Endothelial cell of umbilical vein (primary cell): ENCODE data around the gene TSTD1. TPM values are rescaled to one million over a fixed set of nuclear protein-coding genes. Genes with fewer than 3 reads are reported as not detected.

Experiments used
- BruUV-seq: library from RNA; stranded (reverse); fragments of 400-500 nt; replicated peaks from 2 replicates; lab custom pipeline; 2021; lab: Mats Ljungman, UMichigan
- CTCF ChIA-PET: fragments of 300-600, 350-600 bp; sonication (Branson Sonifier 250); formaldehyde crosslinking; loops from one replicate; lab custom pipeline; 2021; ENCODE audit warnings: antibody characterized with exemption, inconsistent platforms; lab: Charles Lee
- POLR2A ChIA-PET: fragments of 300-600, 350-600 bp; sonication (Branson Sonifier 250); formaldehyde crosslinking; loops from one replicate; lab custom pipeline; 2021; ENCODE audit warnings: antibody characterized with exemption, inconsistent platforms; lab: Charles Lee
- DNase-seq: peaks from one replicate; pipeline ENCODE4 v3.0.0-alpha.2; 2011; ENCODE audit warnings: low read depth, low spot score
- FAIRE-seq: peaks from 2 replicates; lab custom pipeline; 2011; peaks lifted over from hg19 to GRCh38; lab: Jason Lieb, UNC
- H2AFZ ChIP-seq: 2 replicates; pipeline ENCODE4 v1.6.0; 2012; ENCODE audit warnings: low read depth, low read length, control low read depth, inconsistent platforms
- H3K27ac ChIP-seq: 2 replicates; pipeline ENCODE4 v1.5.1; 2011; ENCODE audit warnings: low read depth, mild to moderate bottlenecking, control low read depth, low read length, moderate library complexity; ENCODE audit not compliant: insufficient read depth
- H3K27me3 ChIP-seq, 2 experiments: 2 replicates each; pipeline versions ENCODE4 v1.6.0 to v1.6.1; 2011; ENCODE audit warnings: low read length in 2 of 2, mixed read lengths in 1 of 2; ENCODE audit not compliant: control insufficient read depth in 2 of 2, insufficient read depth in 2 of 2
- H3K36me3 ChIP-seq, 2 experiments: 2 replicates in 1 of 2; 3 replicates in 1 of 2; pipeline ENCODE4 v1.5.1; 2011; ENCODE audit warnings: low read length in 2 of 2, mild to moderate bottlenecking in 1 of 2, moderate library complexity in 1 of 2; ENCODE audit not compliant: control insufficient read depth in 2 of 2, insufficient read depth in 2 of 2; ENCODE audit errors: extremely low read depth in 1 of 2
- H3K4me1 ChIP-seq: 3 replicates; pipeline ENCODE4 v1.5.1; 2011; ENCODE audit warnings: mild to moderate bottlenecking, low read length; ENCODE audit not compliant: control insufficient read depth, insufficient read depth; ENCODE audit errors: extremely low read depth
- H3K4me2 ChIP-seq: 2 replicates; pipeline ENCODE4 v1.6.1; 2011; ENCODE audit warnings: low read length, control low read depth, mixed read lengths; ENCODE audit not compliant: insufficient read depth
- H3K4me3 ChIP-seq, 3 experiments: fragments of 200-600 bp in 1 of 3; sonication (generic), shearing (Covaris generic) in 1 of 3; replicated peaks in 1 of 3; 2 replicates each; pipeline ENCODE4 v1.5.1; 2011 to 2016; ENCODE audit warnings: control low read depth in 3 of 3, low read length in 3 of 3, mild to moderate bottlenecking in 2 of 3, inconsistent platforms in 1 of 3, low read depth in 1 of 3, moderate library complexity in 1 of 3; ENCODE audit not compliant: insufficient read depth in 1 of 3
- H3K79me2 ChIP-seq: 2 replicates; pipeline ENCODE4 v1.6.0; 2012; ENCODE audit warnings: low read length, inconsistent platforms; ENCODE audit not compliant: control insufficient read depth, insufficient read depth
- H3K9ac ChIP-seq: replicated peaks from 2 replicates; pipeline ENCODE3; 2011; ENCODE audit warnings: low read length, control low read depth; ENCODE audit not compliant: insufficient read depth; ENCODE audit errors: extremely low read depth
- H3K9me1 ChIP-seq: replicated peaks from 3 replicates; pipeline ENCODE4 v1.6.0; 2011; ENCODE audit warnings: mild to moderate bottlenecking, low read length; ENCODE audit not compliant: control insufficient read depth, insufficient read depth; ENCODE audit errors: extremely low read depth
- H3K9me3 ChIP-seq: replicated peaks from 2 replicates; pipeline ENCODE4 v1.5.1; 2012; ENCODE audit warnings: low read length, inconsistent platforms; ENCODE audit not compliant: control insufficient read depth, insufficient read depth
- H4K20me1 ChIP-seq: replicated peaks from 2 replicates; pipeline ENCODE3; 2011; ENCODE audit warnings: mild to moderate bottlenecking, low read length; ENCODE audit not compliant: control insufficient read depth, insufficient read depth; ENCODE audit errors: extremely low read depth
- EZH2 ChIP-seq: IDR thresholded peaks from 2 replicates; pipeline ENCODE4 v1.6.1; 2012; ENCODE audit warnings: borderline replicate concordance, low read depth, mild to moderate bottlenecking, moderate library complexity, low read length, inconsistent platforms; ENCODE audit not compliant: severe bottlenecking
- FOS ChIP-seq: IDR thresholded peaks from 2 replicates; pipeline ENCODE4 v1.6.1; 2011; ENCODE audit warnings: mild to moderate bottlenecking, low read length, moderate library complexity, borderline replicate concordance; ENCODE audit not compliant: insufficient read depth
- GATA2 ChIP-seq: IDR thresholded peaks from 2 replicates; pipeline ENCODE4 v1.7.0; 2011; ENCODE audit warnings: low read depth, mild to moderate bottlenecking, moderate library complexity, mixed read lengths, low read length; ENCODE audit not compliant: insufficient read length, insufficient read depth
- MYC ChIP-seq: IDR thresholded peaks from one replicate; pipeline ENCODE4 v1.6.1; 2011; ENCODE audit warnings: mild to moderate bottlenecking, low read depth, low read length
- POLR2A ChIP-seq: IDR thresholded peaks from 2 replicates; pipeline ENCODE4 v1.6.1; 2012; ENCODE audit warnings: low read depth, mild to moderate bottlenecking, control low read depth, low read length
- POLR2AphosphoS5 ChIP-seq: IDR thresholded peaks from 2 replicates; pipeline ENCODE4 v1.6.1; 2012; ENCODE audit warnings: low read depth, mild to moderate bottlenecking, control low read depth, low read length, moderate library complexity; ENCODE audit not compliant: insufficient read depth
- dilution Hi-C: fragments of 300-500 bp; cut with MboI; formaldehyde crosslinking; loops from one replicate; pipeline ENCODE4 v1.15.0; 2019; ENCODE audit warnings: low sequenced_read_pairs; ENCODE audit not compliant: extremely low pct_ligation_motif_present
- intact Hi-C: fragments of 100-400 bp; cut with micrococcal nuclease; formaldehyde crosslinking; loops from one replicate; pipeline ENCODE4 v1.10.0; 2022
- polyA plus RNA-seq, 4 experiments: library from polyadenylated mRNA; depleted of rRNA in 3 of 4; stranded (reverse) in 3 of 4; unstranded in 1 of 4; fragments of >200 nt; gene quantifications; 2 replicates each; pipeline versions ENCODE4 v1.2.1 to v1.2.3, GENCODE V29; 2011 to 2012; ENCODE audit warnings: missing spikeins in 1 of 4
- total RNA-seq: library from RNA; stranded (reverse); gene quantifications from 2 replicates; pipeline ENCODE4 v1.2.3, GENCODE V29; 2021
- TF ChIP-seq, protein P1 (sequence below): IDR thresholded peaks from 2 replicates; pipeline ENCODE4 v1.6.1; 2011; ENCODE audit not compliant: insufficient read depth, insufficient read length
- TF ChIP-seq, protein P2 (sequence below), 2 donors: IDR thresholded peaks; 1 replicate in 1 of 2; 2 replicates in 1 of 2; pipeline ENCODE4 v1.5.1; 2011; ENCODE audit warnings: low read length in 2 of 2, mild to moderate bottlenecking in 2 of 2, moderate library complexity in 2 of 2, control low read depth in 1 of 2, inconsistent platforms in 1 of 2, low read depth in 1 of 2; ENCODE audit not compliant: insufficient read depth in 1 of 2; ENCODE audit errors: extremely low read depth in 1 of 2

TSTD1 gene
- total and polyA plus RNA-seq, 2 donors (not counting 3 experiments of a cell fraction or from before 2014, with no cell fraction given) = 8.9 to 39.1 TPM

DNA sequence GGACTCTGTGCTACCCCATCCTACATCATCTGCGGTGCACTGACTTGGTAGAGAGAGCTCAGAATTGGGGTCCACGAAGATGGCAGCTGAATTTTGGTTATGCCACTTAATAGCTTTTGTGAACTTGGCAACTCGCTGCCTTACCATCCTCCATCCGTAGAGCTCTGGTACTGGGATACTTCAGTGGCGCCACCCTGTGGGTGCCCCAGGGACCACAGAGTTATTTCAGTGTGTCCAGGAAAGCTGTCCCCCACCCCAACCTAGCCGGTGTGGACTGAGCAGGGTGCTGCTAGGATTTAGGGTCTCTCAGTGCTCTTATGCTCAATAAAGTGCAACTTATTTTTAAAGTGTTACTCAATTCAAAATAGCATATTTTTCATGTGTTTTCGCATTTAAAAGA lies 16.0 kb upstream of the TSTD1 start:
- Histone ChIP-seq H3K9me3 (no peaks in the 10 kb centered on the region), H3K27ac (no peak overlapping the region), H3K4me1 (no peaks in the 10 kb centered on the region), H4K20me1 (no peaks in the 10 kb centered on the region), H3K79me2 (no peaks in the 10 kb centered on the region), H3K36me3 (no peaks in the 10 kb centered on the region), H3K27me3 (no peaks in the 10 kb centered on the region), H3K4me2 (no peak overlapping the region), H2AFZ (no peak overlapping the region), H3K9me1 (no peaks in the 10 kb centered on the region), H3K9ac (no peak overlapping the region), H3K4me3 (no peak overlapping the region)
- dilution Hi-C loops = no loop called here
- intact Hi-C loops = loop anchor here (10.0 kb wide), 1 partner anchor 730 kb away; no protein-coding TSS in a partner anchor
- no TSS peak for BruUV-seq
- DNase-seq = no peak
- ChIA-PET CTCF (interaction anchor here (0.7 to 2.3 kb wide), 6 partner anchors 9 to 65 kb away, joined by 3 to 11 read pairs (median 3); no protein-coding TSS in a partner anchor), POLR2A (no interaction called here)
- FAIRE-seq = no peak
- TF ChIP-seq POLR2AphosphoS5 (no peak), EZH2 (no peak), GATA2 (no peak), FOS (no peak), POLR2A (no peak), MYC (no peak)
- TF ChIP-seq, protein P1, sequence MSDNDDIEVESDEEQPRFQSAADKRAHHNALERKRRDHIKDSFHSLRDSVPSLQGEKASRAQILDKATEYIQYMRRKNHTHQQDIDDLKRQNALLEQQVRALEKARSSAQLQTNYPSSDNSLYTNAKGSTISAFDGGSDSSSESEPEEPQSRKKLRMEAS = no peak
- TF ChIP-seq, protein P2, sequence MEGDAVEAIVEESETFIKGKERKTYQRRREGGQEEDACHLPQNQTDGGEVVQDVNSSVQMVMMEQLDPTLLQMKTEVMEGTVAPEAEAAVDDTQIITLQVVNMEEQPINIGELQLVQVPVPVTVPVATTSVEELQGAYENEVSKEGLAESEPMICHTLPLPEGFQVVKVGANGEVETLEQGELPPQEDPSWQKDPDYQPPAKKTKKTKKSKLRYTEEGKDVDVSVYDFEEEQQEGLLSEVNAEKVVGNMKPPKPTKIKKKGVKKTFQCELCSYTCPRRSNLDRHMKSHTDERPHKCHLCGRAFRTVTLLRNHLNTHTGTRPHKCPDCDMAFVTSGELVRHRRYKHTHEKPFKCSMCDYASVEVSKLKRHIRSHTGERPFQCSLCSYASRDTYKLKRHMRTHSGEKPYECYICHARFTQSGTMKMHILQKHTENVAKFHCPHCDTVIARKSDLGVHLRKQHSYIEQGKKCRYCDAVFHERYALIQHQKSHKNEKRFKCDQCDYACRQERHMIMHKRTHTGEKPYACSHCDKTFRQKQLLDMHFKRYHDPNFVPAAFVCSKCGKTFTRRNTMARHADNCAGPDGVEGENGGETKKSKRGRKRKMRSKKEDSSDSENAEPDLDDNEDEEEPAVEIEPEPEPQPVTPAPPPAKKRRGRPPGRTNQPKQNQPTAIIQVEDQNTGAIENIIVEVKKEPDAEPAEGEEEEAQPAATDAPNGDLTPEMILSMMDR (IDR thresholded peaks at IDR 0.05; ENCODE audit: extremely low read depth in 1 of 2, insufficient read depth in 1 of 2, low read depth in 1 of 2, low read length in 2 of 2) = no peak
